IMR-90 (cell line): ENCODE data around the gene GEMIN8. TPM values are rescaled to one million over a fixed set of nuclear protein-coding genes. Genes with fewer than 3 reads are reported as not detected.
A peak's percentile ranks its signal among the peaks of the same experiment; 100 is the strongest.

ENCODE experiments used
- ATAC-seq: fragments of 200-7000 bp; cut with Tn5 transposase; 2 replicates; pipeline ENCODE4 v1.9.1; 2020; ENCODE audit warnings: low read depth, mild to moderate bottlenecking, moderate library complexity
- BruUV-seq: library from RNA; stranded (reverse); fragments of 400-500 nt; replicated peaks from 2 replicates; lab custom pipeline; 2021; lab: Mats Ljungman, UMichigan
- CTCF ChIA-PET: fragments of 300-600 bp; formaldehyde crosslinking; extraction: SDS; loops from one replicate; lab custom pipeline; 2021; ENCODE audit warnings: antibody characterized with exemption; lab: Yijun Ruan, JAX
- POLR2A ChIA-PET: fragments of 300-600 bp; sonication (Branson Sonifier 250); formaldehyde crosslinking; loops from one replicate; lab custom pipeline; 2022; ENCODE audit warnings: antibody characterized with exemption; ENCODE audit not compliant: unreplicated experiment; lab: Charles Lee
- DNase-seq: peaks from one replicate; pipeline ENCODE4 v3.0.0; 2013
- H2AFZ ChIP-seq: replicated peaks from 2 replicates; pipeline ENCODE3; 2013; ENCODE audit warnings: low read length, mild to moderate bottlenecking; ENCODE audit not compliant: poor library complexity
- H2AK5ac ChIP-seq: 2 replicates; pipeline ENCODE4 v1.6.1; 2013; ENCODE audit warnings: low read depth, low read length, inconsistent platforms
- H2AK9ac ChIP-seq: replicated peaks from 2 replicates; pipeline ENCODE3; 2013; ENCODE audit warnings: mild to moderate bottlenecking, low read depth, low read length, moderate library complexity; ENCODE audit not compliant: poor library complexity
- H2BK120ac ChIP-seq: 2 replicates; pipeline ENCODE4 v1.6.1; 2013; ENCODE audit warnings: low read depth, low read length, inconsistent platforms
- H2BK15ac ChIP-seq: 3 replicates; pipeline ENCODE4 v1.6.1; 2013; ENCODE audit warnings: low read depth, low read length, inconsistent platforms
- H2BK20ac ChIP-seq: 2 replicates; pipeline ENCODE4 v1.6.1; 2013; ENCODE audit warnings: low read depth, mild to moderate bottlenecking, inconsistent platforms, low read length, moderate library complexity
- H2BK5ac ChIP-seq: 2 replicates; pipeline ENCODE4 v1.6.1; 2013; ENCODE audit warnings: mild to moderate bottlenecking, low read depth, low read length, inconsistent platforms; ENCODE audit not compliant: poor library complexity, severe bottlenecking
- H3K14ac ChIP-seq: replicated peaks from 2 replicates; pipeline ENCODE4 v1.6.1; 2013; ENCODE audit warnings: low read depth, low read length, inconsistent platforms
- H3K18ac ChIP-seq: 2 replicates; pipeline ENCODE4 v1.6.1; 2013; ENCODE audit warnings: low read depth, low read length, control low read depth
- H3K23ac ChIP-seq: 2 replicates; pipeline ENCODE4 v1.6.1; 2013; ENCODE audit warnings: low read depth, low read length, inconsistent platforms
- H3K27ac ChIP-seq: 2 replicates; pipeline ENCODE4 v1.5.1; 2013; ENCODE audit warnings: mild to moderate bottlenecking, control low read depth, low read length; ENCODE audit not compliant: insufficient read depth
- H3K27me3 ChIP-seq: 2 replicates; pipeline ENCODE4 v1.6.1; 2013; ENCODE audit warnings: low read length; ENCODE audit not compliant: control insufficient read depth, insufficient read depth
- H3K36me3 ChIP-seq: 2 replicates; pipeline ENCODE4 v1.6.1; 2013; ENCODE audit warnings: low read length, mixed read lengths; ENCODE audit not compliant: control insufficient read depth, insufficient read depth
- H3K4ac ChIP-seq: 2 replicates; pipeline ENCODE4 v1.6.1; 2013; ENCODE audit warnings: low read depth, low read length, inconsistent platforms
- H3K4me1 ChIP-seq: 2 replicates; pipeline ENCODE4 v1.6.1; 2013; ENCODE audit warnings: low read length, mixed read lengths; ENCODE audit not compliant: control insufficient read depth, insufficient read depth
- H3K4me2 ChIP-seq: 2 replicates; pipeline ENCODE4 v1.6.1; 2013; ENCODE audit warnings: low read depth, mild to moderate bottlenecking, control low read depth, low read length, moderate library complexity
- H3K4me3 ChIP-seq: 2 replicates; pipeline ENCODE4 v1.5.1; 2013; ENCODE audit warnings: low read depth, mild to moderate bottlenecking, control low read depth, low read length, moderate library complexity; ENCODE audit not compliant: insufficient read depth
- H3K56ac ChIP-seq: 2 replicates; pipeline ENCODE4 v1.6.1; 2013; ENCODE audit warnings: low read length, inconsistent platforms; ENCODE audit not compliant: insufficient read depth; ENCODE audit errors: extremely low read depth
- H3K79me1 ChIP-seq, 2 experiments: 2 replicates each; pipeline ENCODE4 v1.6.1; 2013; ENCODE audit warnings: low read length in 2 of 2, inconsistent platforms in 1 of 2, low read depth in 1 of 2
- H3K9ac ChIP-seq: 2 replicates; pipeline ENCODE4 v1.6.1; 2013; ENCODE audit warnings: low read depth, low read length, control low read depth
- H3K9me1 ChIP-seq: 2 replicates; pipeline ENCODE4 v1.6.1; 2013; ENCODE audit warnings: low read length, inconsistent platforms; ENCODE audit not compliant: insufficient read depth
- H3K9me3 ChIP-seq: 2 replicates; pipeline ENCODE4 v1.6.1; 2013; ENCODE audit warnings: low read length; ENCODE audit not compliant: control insufficient read depth, insufficient read depth
- H4K20me1 ChIP-seq: 2 replicates; pipeline ENCODE4 v1.6.1; 2013; ENCODE audit warnings: low read length, inconsistent platforms; ENCODE audit not compliant: insufficient read depth
- H4K5ac ChIP-seq: 2 replicates; pipeline ENCODE4 v1.6.1; 2013; ENCODE audit warnings: mild to moderate bottlenecking, low read depth, low read length, control low read depth
- H4K8ac ChIP-seq, 2 experiments: 2 replicates each; pipeline ENCODE4 v1.6.1; 2013; ENCODE audit warnings: low read depth in 2 of 2, low read length in 2 of 2, control low read depth in 1 of 2, inconsistent platforms in 1 of 2
- H4K91ac ChIP-seq: 2 replicates; pipeline ENCODE4 v1.6.1; 2013; ENCODE audit warnings: low read depth, low read length, inconsistent platforms; ENCODE audit not compliant: insufficient read depth
- CEBPB ChIP-seq: IDR thresholded peaks from 2 replicates; pipeline ENCODE4 v1.6.1; 2012; ENCODE audit warnings: low read depth, low read length, improper control_type of control experiment
- CHD1 ChIP-seq: IDR thresholded peaks from 2 replicates; pipeline ENCODE4 v1.6.1; 2012; ENCODE audit warnings: low read depth, low read length, improper control_type of control experiment
- POLR2A ChIP-seq: IDR thresholded peaks from 2 replicates; pipeline ENCODE4 v1.6.1; 2012; ENCODE audit warnings: mild to moderate bottlenecking, low read depth, low read length
- RCOR1 ChIP-seq: IDR thresholded peaks from 2 replicates; pipeline ENCODE4 v1.6.1; 2012; ENCODE audit warnings: mild to moderate bottlenecking, low read length, improper control_type of control experiment; ENCODE audit not compliant: insufficient replicate concordance
- WGBS, 2 experiments: methylation state at CpG; one replicate each; pipeline versions ENCODE4 v1.1.5 to v1.1.7; 2013; ENCODE audit warnings: missing lambda C conversion rate in 2 of 2; ENCODE audit not compliant: insufficient read length in 1 of 2; ENCODE audit errors: extremely low coverage in 2 of 2; 5-methylcytosine and 5-hydroxymethylcytosine counted together
- dilution Hi-C: fragments of 300-500 bp; cut with HindIII; formaldehyde crosslinking; loops from one replicate; pipeline ENCODE4 v1.14.3; 2018; ENCODE audit warnings: low sequenced_read_pairs; ENCODE audit not compliant: unreplicated experiment
- in situ Hi-C: fragments of 300-500 bp; cut with MboI; formaldehyde crosslinking; loops from 3 replicates; pipeline ENCODE4 v1.14.3; 2019; ENCODE audit warnings: low sequenced_read_pairs, inconsistent platforms, mixed read lengths
- intact Hi-C: fragments of 100-400 bp; cut with micrococcal nuclease; formaldehyde crosslinking; loops from 2 replicates; pipeline ENCODE4 v1.10.0; 2022
- polyA plus RNA-seq, 3 experiments: library from polyadenylated mRNA; depleted of rRNA; stranded (reverse); fragments of >200 nt; gene quantifications; 2 replicates each; pipeline ENCODE4 v1.2.3, GENCODE V29; 2012; ENCODE audit warnings: low replicate concordance in 1 of 3
- total RNA-seq: library from RNA; depleted of rRNA; stranded (reverse); fragments of >200 nt; gene quantifications from 2 replicates; pipeline ENCODE4 v1.2.3, GENCODE V29; 2012
- TF ChIP-seq, protein P1 (sequence below): fragments of 150-350 bp; IDR thresholded peaks from 2 replicates; pipeline ENCODE4 v1.6.1; 2016; ENCODE audit warnings: low read depth, mild to moderate bottlenecking, low read length, moderate library complexity, borderline replicate concordance

Gene GEMIN8
- total and polyA plus RNA-seq, 2 of the 4 experiments (the other 2 are of a cell fraction): 12.0 to 24.1 TPM

DNA sequence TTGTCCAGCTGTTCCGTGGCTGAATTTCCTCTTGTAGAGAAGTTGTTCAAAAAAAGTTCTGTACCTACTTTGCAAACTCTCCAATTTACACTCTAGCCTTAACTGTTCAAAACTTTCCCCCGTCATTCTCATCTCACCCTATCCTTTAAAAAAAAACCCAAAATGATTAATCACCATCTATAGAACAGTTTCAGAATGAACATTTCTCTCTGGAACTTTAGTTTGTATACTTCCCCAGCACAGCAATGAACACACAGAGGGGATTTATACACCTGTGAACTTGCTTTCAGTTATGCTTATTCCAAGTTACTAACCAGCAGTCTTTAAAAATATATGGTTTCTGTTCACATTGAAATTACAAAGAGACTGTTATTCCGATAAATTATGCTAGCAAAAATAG is 1.2 kb downstream of the GEMIN8 start:
- DNase-seq: no peak

More for the DNA sequence above, 1.2 kb downstream of the GEMIN8 start:
- Histone ChIP-seq H3K56ac (no peak overlapping the region), H3K36me3 (no peaks in the 10 kb centered on the region), H4K8ac (no peak overlapping the region), H3K9ac (no peak overlapping the region), H3K23ac (no peak overlapping the region), H2BK5ac (no peak overlapping the region), H3K4me1 (peaks cover 4% of the 10 kb centered on the region), H3K18ac (no peak overlapping the region), H2BK15ac (no peak overlapping the region), H3K9me3 (no peaks in the 10 kb centered on the region), H2BK20ac (no peak overlapping the region), H3K14ac (no peak overlapping the region), H2AFZ (no peak overlapping the region), H2AK9ac (no peak overlapping the region), H3K27me3 (peaks cover 1% of the 10 kb centered on the region; the same call in 1 of the 2 replicates), H3K4ac (no peak overlapping the region), H3K4me2 (no peak overlapping the region), H3K79me1 (peaks cover 5 to 13% of the 10 kb centered on the region in 2 experiments; a peak in 2 of 4 replicates), H2AK5ac (no peak overlapping the region), H4K91ac (no peak overlapping the region), H3K27ac (no peak overlapping the region), H3K4me3 (no peak overlapping the region), H2BK120ac (no peak overlapping the region), H4K5ac (no peak overlapping the region), H4K20me1 (no peaks in the 10 kb centered on the region), H3K9me1 (peaks cover 4% of the 10 kb centered on the region)
- no peak for ATAC-seq
- ChIA-PET CTCF (interaction anchor here (0.7 to 1.1 kb wide), 3 partner anchors 521 to 1214 kb away, joined by 3 read pairs; no protein-coding TSS in a partner anchor), POLR2A (interaction anchor here (0.6 kb wide), 1 partner anchor 30 kb away, joined by 6 read pairs; no protein-coding TSS in a partner anchor)
- 100% methylated on average over 1 of the region's 3 CpGs; no CpG with 5 or more reads in 1 of the 2 experiments for WGBS, 2 experiments
- intact Hi-C loops: no loop called here
- in situ Hi-C loops: loop anchor here (5.0 to 25.0 kb wide), 4 partner anchors 264 to 1066 kb away; partner anchors contain the start of gene TCEANC
- no peak for TF ChIP-seq CHD1
- no peak for TF ChIP-seq CEBPB
- TF ChIP-seq POLR2A: peak; percentile 53; the same call in 1 of the 2 replicates
- no peak for TF ChIP-seq RCOR1
- TF ChIP-seq, protein P1, sequence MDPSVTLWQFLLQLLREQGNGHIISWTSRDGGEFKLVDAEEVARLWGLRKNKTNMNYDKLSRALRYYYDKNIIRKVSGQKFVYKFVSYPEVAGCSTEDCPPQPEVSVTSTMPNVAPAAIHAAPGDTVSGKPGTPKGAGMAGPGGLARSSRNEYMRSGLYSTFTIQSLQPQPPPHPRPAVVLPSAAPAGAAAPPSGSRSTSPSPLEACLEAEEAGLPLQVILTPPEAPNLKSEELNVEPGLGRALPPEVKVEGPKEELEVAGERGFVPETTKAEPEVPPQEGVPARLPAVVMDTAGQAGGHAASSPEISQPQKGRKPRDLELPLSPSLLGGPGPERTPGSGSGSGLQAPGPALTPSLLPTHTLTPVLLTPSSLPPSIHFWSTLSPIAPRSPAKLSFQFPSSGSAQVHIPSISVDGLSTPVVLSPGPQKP: no peak
- BruUV-seq: no TSS peak
- dilution Hi-C loops: no loop called here
